A172 (cell line): Measurements from ENCODE around the gene ADGRA1. TPM values are rescaled to one million over a fixed set of nuclear protein-coding genes. Genes with fewer than 3 reads are reported as not detected.
"Not testable (repeated sequence)": the region's sequence is repeated elsewhere in the genome, so short reads cannot be mapped to it uniquely, and the experiment has no call there.

ENCODE experiments used
- DNase-seq: peaks from one replicate; pipeline ENCODE4 v3.0.0-alpha.2; 2015; ENCODE audit warnings: low spot score
- total RNA-seq: library from RNA; depleted of rRNA; stranded (reverse); fragments of >200 nt; shearing (Covaris generic); gene quantifications from 2 replicates; pipeline ENCODE4 v1.2.3, GENCODE V29; 2014

Gene ADGRA1
- total RNA-seq, 1 experiment from 2014 or later: 0.43 TPM

DNA sequence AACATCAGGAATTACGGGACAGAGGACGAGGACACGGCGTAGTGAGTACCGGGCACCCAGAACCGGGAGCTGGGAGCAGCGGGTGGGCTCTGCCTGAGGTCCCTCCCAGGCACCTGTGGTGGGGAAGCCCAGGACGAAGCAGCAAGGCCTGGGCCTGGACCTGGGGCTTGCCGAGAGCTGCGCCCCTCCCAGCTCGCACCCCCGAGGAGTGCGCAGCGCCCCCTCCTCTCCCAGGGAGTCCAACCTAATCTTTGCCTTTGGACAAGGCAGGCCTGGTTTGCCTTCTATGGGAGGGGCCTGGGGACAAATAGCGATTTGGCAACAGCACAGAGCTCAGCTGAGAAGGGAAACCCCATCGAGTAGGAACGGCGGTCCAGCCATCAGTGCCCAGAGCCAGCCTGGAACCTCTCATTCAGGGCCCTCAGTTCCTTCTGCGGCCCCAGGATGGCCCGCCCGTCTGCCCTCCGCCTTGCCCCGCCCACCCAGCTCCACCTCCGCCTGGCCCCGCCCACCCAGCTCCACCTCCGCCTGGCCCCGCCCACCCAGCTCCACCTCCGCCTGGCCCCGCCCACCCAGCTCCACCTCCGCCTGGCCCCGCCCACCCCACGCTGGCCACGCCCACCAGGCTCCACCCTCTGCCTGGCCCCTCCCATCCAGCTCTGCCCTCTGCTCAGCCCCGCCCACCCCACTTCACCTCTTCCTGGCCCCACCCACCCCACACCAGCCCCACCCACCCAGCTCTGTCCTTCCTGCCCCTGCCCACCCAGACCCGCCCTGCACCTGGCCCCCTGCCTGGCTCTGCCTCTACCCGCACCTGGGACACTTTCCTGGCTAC, 39.8 kb downstream of the ADGRA1 start:
- no peak for DNase-seq

DNA sequence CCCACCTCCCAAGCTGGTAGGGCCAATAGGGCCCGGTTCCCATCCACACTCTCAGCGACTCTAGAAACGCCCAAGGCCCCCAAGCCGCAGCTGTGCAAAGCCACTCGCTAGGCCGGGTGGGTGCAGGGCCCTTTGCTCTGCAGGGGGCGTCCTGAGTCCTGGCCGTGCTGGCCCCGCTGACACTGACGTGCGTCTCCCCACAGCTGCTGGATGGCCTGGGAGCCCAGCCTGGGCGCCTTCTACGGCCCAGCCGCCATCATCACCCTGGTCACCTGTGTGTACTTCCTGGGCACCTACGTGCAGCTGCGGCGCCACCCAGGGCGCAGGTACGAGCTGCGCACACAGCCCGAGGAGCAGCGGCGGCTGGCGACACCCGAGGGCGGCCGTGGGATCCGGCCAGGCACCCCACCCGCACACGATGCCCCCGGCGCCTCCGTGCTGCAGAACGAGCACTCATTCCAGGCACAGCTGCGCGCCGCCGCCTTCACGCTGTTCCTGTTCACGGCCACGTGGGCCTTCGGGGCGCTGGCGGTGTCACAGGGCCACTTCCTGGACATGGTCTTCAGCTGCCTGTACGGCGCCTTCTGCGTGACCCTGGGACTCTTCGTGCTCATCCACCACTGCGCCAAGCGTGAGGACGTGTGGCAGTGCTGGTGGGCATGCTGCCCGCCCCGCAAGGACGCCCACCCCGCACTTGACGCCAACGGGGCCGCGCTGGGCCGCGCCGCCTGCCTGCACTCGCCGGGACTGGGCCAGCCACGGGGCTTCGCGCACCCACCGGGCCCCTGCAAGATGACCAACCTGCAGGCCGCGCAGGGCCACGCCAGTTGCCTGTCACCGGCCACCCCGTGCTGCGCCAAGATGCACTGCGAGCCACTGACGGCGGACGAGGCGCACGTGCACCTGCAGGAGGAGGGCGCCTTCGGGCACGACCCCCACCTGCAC, 40.7 kb downstream of the ADGRA1 start:
- no peak for DNase-seq

DNA sequence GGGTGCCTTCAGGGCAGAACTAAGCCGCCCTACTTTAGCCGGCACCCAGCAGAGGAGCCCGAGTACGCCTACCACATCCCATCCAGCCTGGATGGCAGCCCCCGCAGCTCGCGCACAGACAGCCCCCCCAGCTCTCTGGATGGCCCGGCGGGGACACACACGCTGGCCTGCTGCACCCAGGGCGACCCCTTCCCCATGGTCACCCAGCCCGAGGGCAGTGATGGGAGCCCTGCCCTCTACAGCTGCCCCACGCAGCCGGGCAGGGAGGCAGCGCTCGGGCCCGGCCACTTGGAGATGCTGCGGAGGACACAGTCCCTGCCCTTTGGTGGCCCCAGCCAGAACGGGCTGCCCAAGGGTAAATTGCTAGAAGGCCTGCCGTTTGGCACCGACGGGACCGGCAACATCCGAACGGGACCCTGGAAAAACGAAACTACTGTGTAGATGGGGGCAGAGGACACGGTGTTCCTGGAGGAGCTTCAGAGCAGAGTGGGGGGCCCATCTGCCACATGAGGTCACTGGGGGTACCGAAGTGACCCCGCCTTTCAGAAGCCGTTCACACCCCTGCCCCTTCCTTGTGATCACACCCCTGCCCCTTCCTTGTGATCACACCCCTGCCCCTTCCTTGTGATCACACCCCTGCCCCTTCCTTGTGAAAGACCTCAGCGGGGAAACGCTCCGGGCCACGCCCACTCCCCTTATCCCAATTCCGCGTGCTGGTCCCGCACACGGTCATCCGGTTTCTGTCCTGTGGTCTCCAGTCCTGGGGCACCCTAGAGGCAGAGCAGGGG, 41.5 kb downstream of the ADGRA1 start:
- no peak for DNase-seq

DNA sequence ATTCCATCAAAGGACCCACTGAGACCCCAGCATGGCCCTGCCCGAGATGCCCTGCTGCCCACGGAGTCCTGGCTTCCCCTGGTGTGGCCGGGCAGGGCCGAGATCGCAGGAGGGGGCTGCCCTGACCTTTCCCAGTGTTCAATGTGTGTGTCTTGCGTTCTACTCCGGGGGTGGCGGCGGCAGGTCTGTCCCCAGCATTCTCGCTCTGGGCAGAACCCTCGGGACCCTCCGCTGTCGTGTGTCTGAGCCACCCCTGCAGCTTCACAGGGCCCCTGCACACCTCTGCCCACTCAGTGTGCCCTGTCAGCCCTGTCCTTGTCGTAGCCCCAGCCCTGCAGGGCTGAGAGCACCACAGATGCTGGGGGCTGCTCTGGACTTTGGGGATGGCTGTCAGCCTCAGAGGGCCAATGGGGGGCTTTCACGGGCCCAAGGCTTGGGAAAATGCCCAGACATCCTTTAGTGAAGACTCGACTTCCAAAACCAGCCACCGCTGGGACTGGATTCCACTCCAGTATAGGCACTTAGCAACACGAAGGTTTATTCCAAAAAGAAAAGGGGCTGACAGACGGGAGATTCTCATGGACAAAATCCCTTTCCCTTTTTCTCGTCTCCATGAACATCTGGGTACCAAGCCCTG, 42.3 kb downstream of the ADGRA1 start:
- DNase-seq: no peak

DNA sequence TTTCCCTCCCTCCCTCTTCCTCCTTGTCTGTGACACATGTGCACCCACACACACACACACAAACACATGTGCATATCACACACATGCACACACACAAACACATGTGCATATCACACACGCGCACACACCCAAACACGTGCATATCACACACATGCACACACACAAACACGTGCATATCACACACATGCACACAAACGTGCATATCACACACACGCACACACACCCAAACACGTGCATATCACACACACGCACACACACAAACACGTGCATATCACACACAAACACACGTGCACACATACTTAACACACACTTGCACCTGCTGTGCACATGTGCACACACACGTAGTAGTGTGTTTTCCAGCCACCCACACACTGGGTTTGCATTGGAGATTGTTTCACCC, 42.9 kb downstream of the ADGRA1 start:
- DNase-seq: no peak

DNA sequence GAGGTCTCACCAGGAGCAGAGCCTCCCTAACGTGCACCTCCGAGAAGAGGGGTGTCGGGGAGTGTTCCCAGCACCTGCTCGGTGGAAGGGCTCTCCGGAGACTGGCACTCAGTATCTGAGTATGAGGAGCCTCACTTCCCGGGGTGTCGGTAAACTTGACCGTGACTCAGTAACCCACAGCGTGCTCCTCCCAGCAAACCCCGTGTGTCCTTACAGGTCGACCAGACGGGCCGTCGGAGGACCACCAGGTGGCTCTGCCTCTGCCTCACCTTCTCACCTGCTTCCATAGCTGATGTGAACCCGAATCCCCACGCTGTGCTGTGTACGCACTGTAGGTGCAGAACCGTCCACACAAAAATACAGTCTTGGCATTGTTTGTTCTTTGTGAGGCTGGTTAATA, 43.3 kb downstream of the ADGRA1 start:
- no peak for DNase-seq

DNA sequence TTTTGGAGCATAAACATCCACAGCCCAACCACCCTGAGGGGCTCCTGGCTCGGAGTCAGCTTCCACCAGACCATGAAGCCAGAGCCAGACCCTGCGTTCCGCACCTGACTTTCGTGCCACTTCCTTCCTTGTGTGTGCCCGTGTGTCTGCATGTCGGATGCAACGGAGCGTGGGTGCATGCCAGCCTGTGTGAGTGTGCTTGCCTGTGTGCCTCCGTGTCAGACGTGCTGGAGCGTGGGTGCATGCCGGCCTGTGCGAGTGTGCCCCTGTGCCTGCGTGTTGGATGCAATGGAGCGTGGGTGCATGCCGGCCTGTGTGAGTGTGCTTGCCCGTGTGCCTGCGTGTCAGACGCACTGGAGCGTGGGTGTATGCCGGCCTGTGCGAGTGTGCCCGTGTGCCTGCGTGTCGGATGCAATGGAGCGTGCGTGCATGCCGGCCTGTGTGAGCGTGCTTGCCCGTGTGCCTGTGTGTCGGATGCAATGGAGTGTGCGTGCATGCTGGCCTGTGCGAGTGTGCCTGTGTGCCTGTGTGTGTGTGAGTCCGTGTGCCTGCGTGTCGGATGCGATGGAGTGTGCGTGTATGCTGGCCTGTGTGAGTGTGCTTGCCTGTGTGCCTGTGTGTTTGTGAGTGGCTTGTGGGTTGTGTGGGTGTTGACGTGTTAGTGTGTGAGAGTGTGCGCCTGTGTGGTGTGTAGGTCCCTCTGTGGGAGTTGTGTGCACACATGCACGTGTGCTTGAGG, 44.2 kb downstream of the ADGRA1 start:
- DNase-seq: no peak

DNA sequence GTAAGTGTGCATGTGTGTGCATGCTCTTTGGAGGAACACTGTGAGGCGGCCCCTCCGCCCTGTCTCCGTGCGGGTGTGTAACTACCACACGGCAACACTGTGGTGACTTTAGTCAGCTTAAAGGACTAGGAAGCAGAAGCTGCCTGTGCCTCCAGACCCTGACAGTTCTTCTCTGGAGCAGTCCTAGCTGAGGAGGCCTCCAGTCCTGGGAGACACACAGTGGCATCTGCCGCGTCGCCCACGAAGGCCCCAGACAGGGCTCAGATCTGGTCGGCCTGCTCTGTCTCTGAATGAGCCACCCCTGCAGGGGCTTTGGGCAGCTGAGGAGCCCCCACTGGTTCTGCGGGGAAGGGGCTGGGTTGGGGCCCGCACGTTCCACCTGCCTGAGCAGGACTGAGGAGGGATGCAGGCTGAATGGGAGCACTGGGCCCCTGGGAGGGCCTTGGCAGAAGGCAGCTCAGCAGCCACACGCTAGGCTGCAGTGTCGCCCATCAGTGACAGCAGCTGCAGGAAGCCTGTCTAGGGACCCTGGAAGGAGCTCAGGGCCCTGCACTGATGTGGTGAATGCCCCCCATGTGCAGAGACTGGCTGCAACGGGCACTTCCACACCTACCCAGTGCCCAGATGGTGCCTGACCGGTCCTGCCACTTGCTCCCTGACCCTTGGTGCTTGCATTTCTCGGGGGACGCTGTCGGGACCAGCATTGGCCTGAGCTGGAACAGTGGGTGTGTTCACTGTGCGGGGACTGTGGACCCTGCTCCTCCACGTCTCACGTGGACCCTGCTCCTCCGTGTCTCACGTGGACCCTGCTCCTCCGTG, 45.0 kb downstream of the ADGRA1 start:
- no peak for DNase-seq

DNA sequence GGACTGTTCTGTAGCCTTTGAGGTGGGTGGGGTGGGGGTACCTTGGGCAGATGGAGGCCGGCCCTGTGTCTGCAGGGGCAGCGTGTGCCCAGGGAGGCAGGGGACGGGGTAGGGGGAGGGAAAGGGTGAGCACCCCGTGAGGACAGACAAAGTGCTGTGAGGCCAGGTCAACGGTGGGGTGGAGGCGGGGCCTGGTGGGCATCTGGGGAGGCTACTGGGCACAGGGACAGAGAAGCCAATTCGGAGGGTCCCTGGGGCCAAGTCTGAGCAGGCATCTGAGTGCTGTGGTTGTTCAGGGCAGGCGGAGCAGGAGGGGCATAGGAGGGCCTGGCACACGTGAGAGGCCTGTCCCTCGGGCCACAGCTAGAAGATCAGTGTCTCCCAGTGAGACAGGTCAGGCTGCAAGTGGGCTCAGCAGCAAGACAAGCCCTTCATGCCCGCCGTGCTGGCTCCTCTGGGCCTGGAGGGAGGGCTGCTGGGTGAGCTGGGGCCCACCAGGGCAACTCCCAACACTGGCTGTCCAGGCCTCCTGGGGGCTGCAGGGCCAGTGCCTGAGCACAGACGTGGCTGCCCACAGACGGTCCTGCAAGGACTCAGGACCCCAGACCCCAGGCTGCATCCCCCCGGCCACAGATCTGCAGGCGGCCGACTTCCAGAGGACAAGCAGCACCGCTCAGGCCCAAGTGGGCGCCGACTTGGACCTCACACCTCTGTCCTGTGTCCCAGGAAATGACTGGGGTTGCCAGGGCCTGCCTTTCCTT, 45.9 kb downstream of the ADGRA1 start:
- DNase-seq: no peak

DNA sequence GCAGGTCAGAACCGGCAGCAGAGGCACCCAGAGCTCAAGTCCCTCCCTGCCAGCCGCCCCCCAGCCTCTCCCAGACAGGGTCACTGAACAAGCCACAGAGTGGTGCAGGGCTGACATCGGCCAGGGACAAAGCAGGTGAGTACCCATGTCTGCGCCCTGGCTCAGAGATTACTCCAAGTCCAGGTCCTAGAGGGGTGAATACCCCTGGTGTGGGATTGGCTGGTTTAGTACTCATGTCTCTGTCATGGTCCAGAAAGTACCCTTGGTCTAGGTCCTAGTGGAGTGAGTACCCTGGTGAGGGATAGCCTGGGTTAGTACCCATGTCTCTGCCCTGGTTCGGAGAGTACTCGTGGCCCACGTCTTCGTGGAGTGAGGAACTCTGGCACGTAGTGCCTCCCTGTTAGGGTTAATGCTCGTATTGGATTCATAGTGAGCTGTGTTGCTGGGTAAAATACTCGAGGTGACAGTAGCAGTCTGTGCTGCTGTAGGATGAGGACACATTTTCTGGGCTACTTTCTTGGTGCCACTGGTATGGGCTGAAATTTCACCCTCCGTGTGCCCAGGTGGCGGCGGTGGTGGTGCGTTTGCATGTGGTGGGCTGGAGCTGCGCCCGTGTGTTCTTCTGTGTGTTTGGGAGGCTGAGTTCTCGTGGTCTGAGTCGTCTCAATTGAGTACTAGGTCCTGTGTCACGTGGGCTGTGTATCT, 46.8 kb downstream of the ADGRA1 start:
- DNase-seq: no peak

DNA sequence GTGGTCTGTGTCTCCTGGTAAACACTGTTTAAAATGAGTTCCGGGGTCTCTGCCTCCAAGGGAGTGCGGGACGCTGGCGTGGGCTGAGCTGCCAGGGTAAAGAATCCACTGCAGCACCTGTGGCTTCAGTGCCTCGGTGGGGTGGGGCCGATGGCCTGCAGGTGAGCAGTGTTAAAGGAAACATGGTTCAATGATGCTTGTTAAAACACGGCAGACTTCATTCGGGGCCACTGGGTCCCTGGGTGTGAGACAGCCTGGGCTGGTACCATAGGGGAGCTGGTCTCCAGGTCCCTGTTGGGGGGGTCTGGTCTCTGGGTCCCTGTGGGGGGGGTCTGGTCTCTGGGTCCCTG, 47.4 kb downstream of the ADGRA1 start:
- no peak for DNase-seq

DNA sequence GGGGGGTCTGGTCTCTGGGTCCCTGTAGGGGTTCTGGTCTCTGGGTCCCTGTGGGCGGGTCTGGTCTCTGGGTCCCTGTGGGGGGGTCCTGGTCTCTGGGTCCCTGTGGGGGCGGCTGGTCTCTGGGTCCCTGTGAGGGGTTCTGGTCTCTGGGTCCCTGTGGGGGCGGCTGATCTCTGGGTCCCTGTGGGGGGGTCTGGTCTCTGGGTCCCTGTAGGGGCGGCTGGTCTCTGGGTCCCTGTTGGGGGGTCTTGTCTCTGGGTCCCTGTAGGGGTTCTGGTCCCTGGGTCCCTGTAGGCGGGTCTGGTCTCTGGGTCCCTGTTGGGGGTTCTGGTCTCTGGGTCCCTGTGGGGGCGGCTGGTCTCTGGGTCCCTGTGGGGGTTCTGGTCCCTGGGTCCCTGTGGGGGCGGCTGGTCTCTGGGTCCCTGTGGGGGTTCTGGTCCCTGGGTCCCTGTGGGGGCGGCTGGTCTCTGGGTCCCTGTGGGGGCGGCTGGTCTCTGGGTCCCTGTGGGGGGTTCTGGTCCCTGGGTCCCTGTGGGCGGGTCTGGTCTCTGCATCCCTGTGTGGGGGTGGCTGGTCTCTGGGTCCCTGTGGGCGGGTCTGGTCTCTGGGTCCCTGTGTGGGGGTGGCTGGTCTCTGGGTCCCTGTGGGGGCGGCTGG, 49.9 kb downstream of the ADGRA1 start:
- not testable (repeated sequence) for DNase-seq

DNA sequence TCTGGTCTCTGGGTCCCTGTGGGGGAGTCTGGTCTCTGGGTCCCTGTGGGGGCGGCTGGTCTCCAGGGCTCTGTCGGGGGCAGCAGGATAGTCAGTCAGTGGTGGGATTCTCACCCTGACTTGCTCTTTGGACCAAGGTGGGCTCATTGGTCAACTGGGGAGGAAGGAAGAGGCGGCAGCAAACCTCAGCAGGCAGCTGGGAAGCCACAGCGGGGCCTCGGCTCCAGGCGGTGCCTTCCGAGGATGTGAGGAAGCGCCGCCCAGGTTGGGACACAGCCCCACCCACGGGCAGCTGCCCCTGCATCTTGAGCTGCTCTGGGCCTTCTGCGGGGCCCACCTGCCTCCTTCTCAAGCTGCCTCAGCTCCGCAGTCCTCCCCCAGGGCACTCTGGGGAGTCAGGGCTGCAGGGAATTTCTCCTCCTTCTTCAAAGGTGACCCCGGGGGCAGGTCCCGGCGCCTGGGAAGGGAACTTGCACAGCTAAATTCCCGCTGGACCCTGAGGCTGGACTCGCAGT, 51.9 kb downstream of the ADGRA1 start:
- no peak for DNase-seq

DNA sequence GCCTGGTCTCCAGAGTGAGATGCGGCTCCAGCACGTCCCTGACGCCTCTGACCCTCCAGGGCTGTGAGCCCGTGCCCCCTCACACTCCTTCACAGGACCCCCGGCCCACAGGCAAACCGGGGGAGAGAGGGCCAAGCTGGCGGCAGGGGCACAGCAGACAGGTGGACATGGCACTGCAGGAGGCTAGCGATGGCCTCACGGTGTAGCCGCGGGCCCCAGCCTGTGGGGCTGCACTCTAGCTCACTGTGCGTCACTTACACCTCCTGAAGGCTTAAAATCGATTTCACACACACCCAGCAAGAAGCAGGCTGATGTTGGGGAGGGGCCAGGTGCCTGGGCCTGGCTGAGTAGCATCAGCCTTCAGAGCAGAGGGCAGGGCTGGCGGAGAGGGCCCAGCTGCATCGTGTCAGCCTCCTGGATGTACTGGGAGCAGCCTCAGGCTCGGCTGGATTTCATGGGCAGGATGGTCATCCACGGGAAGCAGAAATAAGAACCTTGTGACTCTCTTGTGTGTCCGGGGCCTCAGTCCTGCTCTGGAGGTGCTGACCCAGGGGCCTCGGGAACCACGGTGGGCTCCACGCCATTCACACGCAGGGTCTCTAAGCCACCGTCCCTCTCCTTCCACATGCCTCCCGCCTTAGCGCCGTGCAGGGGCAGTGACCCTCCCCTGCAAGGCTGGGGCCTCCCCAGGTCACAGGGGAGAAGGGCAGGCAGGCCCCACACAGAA, 52.9 kb downstream of the ADGRA1 start:
- DNase-seq: no peak

DNA sequence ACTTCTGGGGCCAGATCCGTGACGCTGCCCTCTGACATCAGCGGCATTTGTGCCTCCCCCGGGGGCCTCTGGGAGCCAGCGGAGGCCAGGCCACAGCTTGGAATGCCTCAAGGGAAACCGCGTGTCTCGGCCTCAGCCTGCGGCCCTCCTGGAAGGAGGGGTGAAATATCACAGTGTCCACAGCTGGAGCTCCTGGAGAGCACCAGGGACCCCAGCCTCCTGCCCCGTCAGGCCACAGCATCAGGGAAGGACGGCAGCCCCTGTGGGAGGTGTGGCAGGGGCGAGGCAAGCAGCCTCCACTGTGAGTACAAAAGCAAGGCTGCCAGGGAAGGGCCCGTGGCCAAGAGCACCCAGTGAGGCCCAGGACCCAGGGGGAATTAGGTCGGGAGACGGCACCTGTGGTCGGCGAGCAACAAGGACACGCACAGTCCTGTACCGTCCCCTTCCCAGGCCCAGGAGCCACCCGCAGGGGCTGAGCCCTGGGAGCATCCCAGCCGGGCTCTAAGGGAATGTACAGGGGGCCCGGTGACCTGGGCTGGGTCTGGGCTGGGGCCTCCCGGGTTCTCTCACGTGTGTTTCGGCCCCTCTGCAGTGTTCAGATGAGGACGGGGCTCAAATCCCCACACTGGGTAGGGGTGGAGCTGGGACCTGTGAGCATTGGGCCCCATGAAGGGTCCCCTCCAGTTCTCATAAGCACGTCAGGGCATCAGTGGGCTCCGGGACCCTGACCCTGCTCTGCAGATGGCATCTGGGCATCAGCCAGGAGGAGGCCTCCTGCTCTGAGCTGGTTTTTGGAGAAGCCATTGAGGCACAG, 53.6 kb downstream of the ADGRA1 start:
- DNase-seq: no peak

DNA sequence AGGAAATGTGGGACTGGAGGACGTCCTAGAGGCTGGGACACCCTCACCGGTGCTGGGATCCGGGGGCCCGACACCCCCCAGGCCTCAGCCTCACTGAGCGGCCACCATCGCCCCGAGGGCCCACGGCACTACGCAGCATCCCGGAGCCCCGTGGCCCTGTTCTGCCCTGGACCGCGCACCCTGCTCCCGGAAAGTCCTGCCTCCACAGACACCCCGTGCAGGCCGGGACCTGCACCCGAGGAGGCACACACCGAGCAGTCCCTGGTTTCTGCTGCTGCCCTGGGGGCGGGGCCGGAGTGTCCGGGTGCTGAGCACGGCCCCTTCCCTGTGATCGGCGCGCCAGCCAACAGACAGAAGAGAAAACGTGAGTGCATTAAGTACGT, 54.2 kb downstream of the ADGRA1 start:
- no peak for DNase-seq
